ENCODE measurements around the gene C6orf163. TPM values are rescaled to one million over a fixed set of nuclear protein-coding genes. Genes with fewer than 3 reads are reported as not detected.
A peak's percentile ranks its signal among the peaks of the same experiment; 100 is the strongest.

The C6orf163 gene
- total and polyA plus RNA-seq, 10 of the 15 experiments (the other 5 are each of a cell fraction or from before 2014, with no cell fraction given): 0.56 to 3.7 (median 1.2) TPM

DNA sequence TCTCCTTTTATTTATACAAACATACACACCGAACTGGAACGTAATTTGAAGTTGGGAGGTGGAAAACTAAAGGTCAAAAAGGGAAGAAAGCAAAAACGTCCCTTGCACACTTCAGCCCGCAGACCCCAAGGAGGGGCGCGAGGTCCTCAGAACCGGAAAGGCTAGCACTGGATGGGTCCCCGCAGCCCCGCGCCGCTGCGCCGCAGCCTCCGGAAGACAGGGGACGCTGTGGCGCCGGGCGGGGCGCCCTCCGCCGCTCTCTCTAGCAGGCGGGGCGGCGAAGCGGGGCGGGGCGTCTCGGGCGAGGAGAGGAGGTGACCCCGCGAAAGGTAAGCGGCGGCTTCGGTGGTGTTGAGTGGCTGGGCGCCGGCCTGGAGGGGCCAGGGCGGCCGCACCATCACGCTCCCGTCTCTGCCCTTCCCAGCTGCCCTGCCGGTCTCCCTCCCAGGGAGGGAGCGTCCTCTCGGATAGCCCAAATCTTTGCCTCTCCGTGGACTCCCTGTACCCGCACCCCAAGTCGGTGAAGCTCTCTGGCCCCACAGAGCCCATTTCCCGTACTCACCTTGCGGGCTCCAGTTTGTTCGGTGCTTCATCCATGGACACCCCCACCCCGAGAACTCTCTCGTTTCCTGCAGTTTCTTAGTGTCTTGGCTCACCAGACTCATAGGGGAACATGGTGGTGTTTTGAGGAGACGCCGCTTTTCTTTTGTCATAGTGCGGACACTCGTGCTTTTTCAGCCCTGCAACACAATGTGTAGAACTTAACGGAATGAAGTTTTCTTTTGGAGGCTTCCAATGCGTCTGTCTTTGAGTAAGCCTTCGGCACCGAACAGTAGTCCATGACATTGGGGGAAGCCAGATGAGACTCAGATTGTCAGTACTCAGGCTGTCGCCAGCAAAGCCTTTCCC, 22.1 kb upstream of the C6orf163 start, which contains the start of gene SMIM8 (continued):
- peak; percentile 65 for TF ChIP-seq KLF5 (IDR thresholded peaks at IDR 0.05; ENCODE audit: partially characterized antibody)
- TF ChIP-seq MTA2 (IDR thresholded peaks at IDR 0.05; ENCODE audit: low read depth): no peak
- TF ChIP-seq, protein P1, sequence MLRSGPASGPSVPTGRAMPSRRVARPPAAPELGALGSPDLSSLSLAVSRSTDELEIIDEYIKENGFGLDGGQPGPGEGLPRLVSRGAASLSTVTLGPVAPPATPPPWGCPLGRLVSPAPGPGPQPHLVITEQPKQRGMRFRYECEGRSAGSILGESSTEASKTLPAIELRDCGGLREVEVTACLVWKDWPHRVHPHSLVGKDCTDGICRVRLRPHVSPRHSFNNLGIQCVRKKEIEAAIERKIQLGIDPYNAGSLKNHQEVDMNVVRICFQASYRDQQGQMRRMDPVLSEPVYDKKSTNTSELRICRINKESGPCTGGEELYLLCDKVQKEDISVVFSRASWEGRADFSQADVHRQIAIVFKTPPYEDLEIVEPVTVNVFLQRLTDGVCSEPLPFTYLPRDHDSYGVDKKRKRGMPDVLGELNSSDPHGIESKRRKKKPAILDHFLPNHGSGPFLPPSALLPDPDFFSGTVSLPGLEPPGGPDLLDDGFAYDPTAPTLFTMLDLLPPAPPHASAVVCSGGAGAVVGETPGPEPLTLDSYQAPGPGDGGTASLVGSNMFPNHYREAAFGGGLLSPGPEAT (IDR thresholded peaks at IDR 0.05; ENCODE audit: low read depth): no peak; the same call in 1 of the 2 replicates
- TF ChIP-seq, protein P2, sequence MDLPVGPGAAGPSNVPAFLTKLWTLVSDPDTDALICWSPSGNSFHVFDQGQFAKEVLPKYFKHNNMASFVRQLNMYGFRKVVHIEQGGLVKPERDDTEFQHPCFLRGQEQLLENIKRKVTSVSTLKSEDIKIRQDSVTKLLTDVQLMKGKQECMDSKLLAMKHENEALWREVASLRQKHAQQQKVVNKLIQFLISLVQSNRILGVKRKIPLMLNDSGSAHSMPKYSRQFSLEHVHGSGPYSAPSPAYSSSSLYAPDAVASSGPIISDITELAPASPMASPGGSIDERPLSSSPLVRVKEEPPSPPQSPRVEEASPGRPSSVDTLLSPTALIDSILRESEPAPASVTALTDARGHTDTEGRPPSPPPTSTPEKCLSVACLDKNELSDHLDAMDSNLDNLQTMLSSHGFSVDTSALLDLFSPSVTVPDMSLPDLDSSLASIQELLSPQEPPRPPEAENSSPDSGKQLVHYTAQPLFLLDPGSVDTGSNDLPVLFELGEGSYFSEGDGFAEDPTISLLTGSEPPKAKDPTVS (IDR thresholded peaks at IDR 0.05; ENCODE audit: low read depth, low read length): no peak
- no peak; the same call in 1 of the 2 replicates for TF ChIP-seq TBL1XR1 (IDR thresholded peaks at IDR 0.05; ENCODE audit: low read depth, low read length)
- TF ChIP-seq MEF2A (IDR thresholded peaks at IDR 0.05; ENCODE audit: insufficient read depth, low read depth, low read length): 0 out of 2 replicates have a peak, but pooled peaks have one; percentile 61
- peak; percentile 61; the same call in 1 of the 2 replicates for TF ChIP-seq PAX5 (IDR thresholded peaks at IDR 0.05; ENCODE audit: borderline replicate concordance, low read depth, low read length)
- no peak for TF ChIP-seq SUPT20H (IDR thresholded peaks at IDR 0.05; ENCODE audit: borderline replicate concordance, control insufficient read depth, low read depth, low read length)
- TF ChIP-seq, protein P3, sequence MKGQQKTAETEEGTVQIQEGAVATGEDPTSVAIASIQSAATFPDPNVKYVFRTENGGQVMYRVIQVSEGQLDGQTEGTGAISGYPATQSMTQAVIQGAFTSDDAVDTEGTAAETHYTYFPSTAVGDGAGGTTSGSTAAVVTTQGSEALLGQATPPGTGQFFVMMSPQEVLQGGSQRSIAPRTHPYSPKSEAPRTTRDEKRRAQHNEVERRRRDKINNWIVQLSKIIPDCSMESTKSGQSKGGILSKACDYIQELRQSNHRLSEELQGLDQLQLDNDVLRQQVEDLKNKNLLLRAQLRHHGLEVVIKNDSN (IDR thresholded peaks at IDR 0.05; ENCODE audit: borderline replicate concordance, extremely low read length, insufficient read depth, low read depth, low read length): no peak
- TF ChIP-seq, protein P4, sequence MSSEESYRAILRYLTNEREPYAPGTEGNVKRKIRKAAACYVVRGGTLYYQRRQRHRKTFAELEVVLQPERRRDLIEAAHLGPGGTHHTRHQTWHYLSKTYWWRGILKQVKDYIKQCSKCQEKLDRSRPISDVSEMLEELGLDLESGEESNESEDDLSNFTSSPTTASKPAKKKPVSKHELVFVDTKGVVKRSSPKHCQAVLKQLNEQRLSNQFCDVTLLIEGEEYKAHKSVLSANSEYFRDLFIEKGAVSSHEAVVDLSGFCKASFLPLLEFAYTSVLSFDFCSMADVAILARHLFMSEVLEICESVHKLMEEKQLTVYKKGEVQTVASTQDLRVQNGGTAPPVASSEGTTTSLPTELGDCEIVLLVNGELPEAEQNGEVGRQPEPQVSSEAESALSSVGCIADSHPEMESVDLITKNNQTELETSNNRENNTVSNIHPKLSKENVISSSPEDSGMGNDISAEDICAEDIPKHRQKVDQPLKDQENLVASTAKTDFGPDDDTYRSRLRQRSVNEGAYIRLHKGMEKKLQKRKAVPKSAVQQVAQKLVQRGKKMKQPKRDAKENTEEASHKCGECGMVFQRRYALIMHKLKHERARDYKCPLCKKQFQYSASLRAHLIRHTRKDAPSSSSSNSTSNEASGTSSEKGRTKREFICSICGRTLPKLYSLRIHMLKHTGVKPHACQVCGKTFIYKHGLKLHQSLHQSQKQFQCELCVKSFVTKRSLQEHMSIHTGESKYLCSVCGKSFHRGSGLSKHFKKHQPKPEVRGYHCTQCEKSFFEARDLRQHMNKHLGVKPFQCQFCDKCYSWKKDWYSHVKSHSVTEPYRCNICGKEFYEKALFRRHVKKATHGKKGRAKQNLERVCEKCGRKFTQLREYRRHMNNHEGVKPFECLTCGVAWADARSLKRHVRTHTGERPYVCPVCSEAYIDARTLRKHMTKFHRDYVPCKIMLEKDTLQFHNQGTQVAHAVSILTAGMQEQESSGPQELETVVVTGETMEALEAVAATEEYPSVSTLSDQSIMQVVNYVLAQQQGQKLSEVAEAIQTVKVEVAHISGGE (CRISPR knock-in tag; IDR thresholded peaks at IDR 0.05): no peak
- TF ChIP-seq EGR1 (IDR thresholded peaks at IDR 0.05; ENCODE audit: borderline replicate concordance in 1 of 2, low read depth in 2 of 2, low read length in 2 of 2): peak in 1 of 2 experiments; percentile 95; a peak in 2 of 3 replicates
- no peak for TF ChIP-seq KDM1A (IDR thresholded peaks at IDR 0.05; ENCODE audit: borderline replicate concordance)
- TF ChIP-seq, protein P5, sequence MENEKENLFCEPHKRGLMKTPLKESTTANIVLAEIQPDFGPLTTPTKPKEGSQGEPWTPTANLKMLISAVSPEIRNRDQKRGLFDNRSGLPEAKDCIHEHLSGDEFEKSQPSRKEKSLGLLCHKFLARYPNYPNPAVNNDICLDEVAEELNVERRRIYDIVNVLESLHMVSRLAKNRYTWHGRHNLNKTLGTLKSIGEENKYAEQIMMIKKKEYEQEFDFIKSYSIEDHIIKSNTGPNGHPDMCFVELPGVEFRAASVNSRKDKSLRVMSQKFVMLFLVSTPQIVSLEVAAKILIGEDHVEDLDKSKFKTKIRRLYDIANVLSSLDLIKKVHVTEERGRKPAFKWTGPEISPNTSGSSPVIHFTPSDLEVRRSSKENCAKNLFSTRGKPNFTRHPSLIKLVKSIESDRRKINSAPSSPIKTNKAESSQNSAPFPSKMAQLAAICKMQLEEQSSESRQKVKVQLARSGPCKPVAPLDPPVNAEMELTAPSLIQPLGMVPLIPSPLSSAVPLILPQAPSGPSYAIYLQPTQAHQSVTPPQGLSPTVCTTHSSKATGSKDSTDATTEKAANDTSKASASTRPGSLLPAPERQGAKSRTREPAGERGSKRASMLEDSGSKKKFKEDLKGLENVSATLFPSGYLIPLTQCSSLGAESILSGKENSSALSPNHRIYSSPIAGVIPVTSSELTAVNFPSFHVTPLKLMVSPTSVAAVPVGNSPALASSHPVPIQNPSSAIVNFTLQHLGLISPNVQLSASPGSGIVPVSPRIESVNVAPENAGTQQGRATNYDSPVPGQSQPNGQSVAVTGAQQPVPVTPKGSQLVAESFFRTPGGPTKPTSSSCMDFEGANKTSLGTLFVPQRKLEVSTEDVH (IDR thresholded peaks at IDR 0.05; ENCODE audit: low read depth, partially characterized antibody): no peak
- TF ChIP-seq SP1 (IDR thresholded peaks at IDR 0.05; ENCODE audit: low read depth, low read length): peak; percentile 39
- no peak for TF ChIP-seq BRCA1 (IDR thresholded peaks at IDR 0.05; ENCODE audit: low read depth, low read length)
- TF ChIP-seq CHD1 (IDR thresholded peaks at IDR 0.05; ENCODE audit: low read depth, low read length): no peak
- no peak for TF ChIP-seq TCF3 (IDR thresholded peaks at IDR 0.05; ENCODE audit: borderline replicate concordance, insufficient read depth, low read depth, low read length)
